ENCODE results near the gene NRARP.

The NRARP gene

DNA sequence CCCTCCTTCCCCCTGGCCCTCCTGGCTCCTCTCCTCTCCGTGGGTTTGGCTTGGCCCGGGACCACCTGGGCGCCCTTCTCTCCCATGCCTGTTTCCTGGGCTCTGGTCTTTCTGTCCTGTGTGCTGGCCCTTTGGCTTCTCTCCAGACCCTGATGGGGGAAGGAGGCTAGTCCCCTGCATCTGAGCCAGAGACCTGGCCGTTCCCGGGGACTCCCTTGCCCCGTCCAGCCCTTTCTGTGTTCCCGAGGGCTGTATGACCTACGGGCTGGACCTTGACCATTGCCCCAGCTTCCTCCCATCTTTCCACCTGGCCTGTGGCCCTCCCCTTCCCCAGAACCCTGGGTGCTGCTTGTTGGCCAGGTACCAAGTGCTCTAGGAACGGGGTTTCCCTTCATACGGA lies 38.6 kb downstream of the NRARP start:
- no peak for DNase-seq
- TF ChIP-seq POLR2A (IDR thresholded peaks at IDR 0.05; ENCODE audit: low read length) = no peak

- DNase-seq = no peak
- TF ChIP-seq GATA1 (IDR thresholded peaks at IDR 0.05; ENCODE audit: low read depth, low read length) (no peak), POLR2A (IDR thresholded peaks at IDR 0.05; ENCODE audit: low read length) (no peak)
These were observed 39.2 kb downstream of the NRARP start for GRCh38 chr9:137262909-137263285.

DNA sequence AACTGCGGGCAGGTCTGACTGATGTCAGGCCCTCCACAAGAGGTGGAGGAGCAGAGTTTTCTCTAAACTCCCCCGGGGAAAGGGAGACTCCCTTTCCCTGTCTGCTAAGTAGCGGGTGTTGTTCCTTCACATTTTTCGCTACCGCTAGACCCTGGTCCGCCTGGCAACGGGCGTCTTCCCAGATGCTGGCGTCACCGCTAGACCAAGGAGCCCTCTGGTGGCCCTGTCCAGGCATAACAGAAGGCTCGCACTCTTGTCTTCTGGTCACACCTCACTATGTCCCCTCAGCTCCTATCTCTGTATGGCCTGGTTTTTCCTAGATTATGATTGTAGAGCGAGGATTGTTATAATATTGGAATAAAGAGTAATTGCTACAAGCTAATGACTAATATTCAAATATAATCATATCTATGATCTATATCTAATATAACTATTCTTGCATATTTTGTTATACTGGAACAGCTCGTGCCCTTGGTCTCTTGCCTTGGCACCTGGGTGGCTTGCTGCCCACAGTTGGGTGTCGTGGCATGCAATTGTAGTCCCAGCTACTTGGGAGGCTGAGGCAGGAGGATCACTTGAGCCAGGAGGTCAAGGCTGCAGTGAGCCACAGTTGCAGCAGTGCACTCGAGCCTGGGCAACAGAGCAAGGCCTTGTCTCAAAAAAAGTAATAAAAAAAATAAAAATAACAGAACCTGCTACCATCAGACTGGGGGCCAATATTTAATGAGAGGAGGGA lies 39.7 kb downstream of the NRARP start:
- peak; percentile 32 to 41 for DNase-seq

GRCh38 chr9:137256856-137257255 lies 45.2 kb downstream of the NRARP start:
- no peak for TF ChIP-seq POLR2A (IDR thresholded peaks at IDR 0.05; ENCODE audit: low read length)
- TF ChIP-seq GATA1 (IDR thresholded peaks at IDR 0.05; ENCODE audit: low read depth, low read length) = no peak
- DNase-seq = peak in 1 of 2 experiments; percentile 35

GRCh38 chr9:137256362-137256761 lies 45.7 kb downstream of the NRARP start:
- TF ChIP-seq POLR2A (IDR thresholded peaks at IDR 0.05; ENCODE audit: low read length) (no peak), GATA1 (IDR thresholded peaks at IDR 0.05; ENCODE audit: low read depth, low read length) (no peak)
- no peak for DNase-seq

DNA sequence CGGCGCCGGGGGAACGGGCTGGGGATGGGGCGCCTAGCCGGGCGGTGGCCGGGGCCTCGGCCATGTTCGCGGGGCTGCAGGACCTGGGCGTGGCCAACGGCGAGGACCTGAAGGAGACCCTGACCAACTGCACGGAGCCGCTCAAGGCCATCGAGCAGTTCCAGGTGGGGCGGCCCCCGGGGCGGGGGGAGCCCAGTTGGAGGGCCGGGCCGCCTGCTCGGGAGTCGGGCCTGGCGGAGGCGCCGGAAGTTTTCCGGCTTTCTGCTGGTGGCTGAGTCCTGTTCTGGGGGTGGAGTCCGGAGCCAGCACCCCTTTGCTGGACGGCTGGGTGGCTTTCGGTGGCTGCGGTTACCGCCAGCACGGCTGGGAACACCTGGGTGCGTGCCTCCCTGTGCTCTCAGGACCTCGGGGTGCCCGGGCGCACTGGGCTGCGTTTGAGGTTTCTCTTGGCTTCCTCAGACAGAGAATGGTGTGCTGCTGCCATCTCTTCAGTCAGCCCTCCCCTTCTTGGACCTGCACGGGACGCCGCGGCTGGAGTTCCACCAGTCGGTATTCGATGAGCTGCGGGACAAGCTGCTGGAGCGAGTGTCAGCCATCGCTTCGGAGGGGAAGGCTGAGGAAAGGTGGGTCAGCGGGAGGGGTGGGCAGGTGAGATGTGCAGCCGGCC lies 46.5 kb downstream of the NRARP start:
- TF ChIP-seq GATA1 (IDR thresholded peaks at IDR 0.05; ENCODE audit: low read depth, low read length) (no peak), POLR2A (IDR thresholded peaks at IDR 0.05; ENCODE audit: low read length) (no peak)

GRCh38 chr9:137254624-137255447 lies 47.2 kb downstream of the NRARP start, which contains the start of gene NELFB:
NELFB (plus strand) TSS chr9:137255327.
- DNase-seq = peak; percentile 94 to 98
- peak; percentile 72 for TF ChIP-seq POLR2A (IDR thresholded peaks at IDR 0.05; ENCODE audit: low read length)
- no peak for TF ChIP-seq GATA1 (IDR thresholded peaks at IDR 0.05; ENCODE audit: low read depth, low read length)

More for the DNA sequence above, 46.5 kb downstream of the NRARP start:
- no peak for DNase-seq

DNA sequence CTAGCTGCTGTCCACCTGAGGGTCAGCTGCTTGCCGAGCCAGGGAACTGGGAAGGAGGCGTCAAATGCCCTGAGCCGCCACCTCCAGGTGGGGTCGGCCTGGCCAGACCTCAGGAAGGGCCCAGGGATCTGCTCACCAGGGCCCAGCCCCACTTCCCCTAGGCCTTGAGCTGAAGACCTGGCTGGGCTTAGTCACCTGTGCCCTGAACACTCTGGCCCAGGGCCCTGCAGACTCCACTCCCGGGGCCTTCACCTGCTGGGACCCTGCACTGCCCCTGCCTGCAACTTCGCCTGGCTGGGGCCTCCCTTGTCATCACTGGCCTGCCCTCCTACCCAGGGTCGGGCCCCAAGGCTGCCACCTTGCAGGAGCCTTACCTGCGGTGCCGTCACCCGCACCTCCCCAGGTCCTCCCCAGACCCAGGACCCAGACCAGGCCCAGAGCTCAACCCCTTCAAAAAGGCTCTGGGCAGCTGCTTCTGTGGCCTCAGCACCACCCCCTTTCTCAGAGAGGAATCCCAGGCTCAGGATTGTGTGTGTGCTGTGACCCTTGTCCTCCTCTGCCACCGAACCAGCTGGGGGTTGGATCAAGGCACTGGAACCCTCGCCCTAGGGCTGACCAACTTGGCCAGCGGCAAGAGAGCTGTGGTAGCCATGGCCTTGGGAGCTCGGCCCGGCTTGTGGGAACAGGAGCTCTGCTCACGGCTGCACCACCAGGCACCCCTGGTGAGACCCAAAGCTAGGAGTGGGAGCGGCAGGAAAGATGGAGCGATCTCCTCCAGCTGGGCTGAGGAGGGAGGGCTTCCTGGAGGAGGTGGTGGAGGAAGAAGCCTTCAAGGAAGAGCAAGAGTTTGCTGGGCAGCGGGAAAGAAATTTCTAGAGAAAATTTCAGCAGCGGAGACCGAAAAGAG lies 48.1 kb downstream of the NRARP start:
- TF ChIP-seq POLR2A (IDR thresholded peaks at IDR 0.05; ENCODE audit: low read length) (no peak), GATA1 (IDR thresholded peaks at IDR 0.05; ENCODE audit: low read depth, low read length) (no peak)
- DNase-seq = no peak

GRCh38 chr9:137252555-137253506 lies 49.2 kb downstream of the NRARP start:
- no peak for DNase-seq
- TF ChIP-seq POLR2A (IDR thresholded peaks at IDR 0.05; ENCODE audit: low read length) (no peak), GATA1 (IDR thresholded peaks at IDR 0.05; ENCODE audit: low read depth, low read length) (no peak)

- no peak for DNase-seq
- no peak for TF ChIP-seq POLR2A (IDR thresholded peaks at IDR 0.05; ENCODE audit: low read length)
- no peak for TF ChIP-seq GATA1 (IDR thresholded peaks at IDR 0.05; ENCODE audit: low read depth, low read length)
These were observed 50.4 kb downstream of the NRARP start for GRCh38 chr9:137251490-137252268.

- TF ChIP-seq GATA1 (IDR thresholded peaks at IDR 0.05; ENCODE audit: low read depth, low read length) (no peak), POLR2A (IDR thresholded peaks at IDR 0.05; ENCODE audit: low read length) (no peak)
- no peak for DNase-seq
These were observed 50.9 kb downstream of the NRARP start, which contains the start of gene STPG3 for GRCh38 chr9:137251194-137251461. STPG3 (plus strand) TSS chr9:137251286; CDS start chr9:137251287, 1 bp downstream.
